Measurements from ENCODE around the gene GSTCD. TPM values are rescaled to one million over a fixed set of nuclear protein-coding genes. Genes with fewer than 3 reads are reported as not detected.

GSTCD gene
- total and polyA plus RNA-seq, 2 of the 4 experiments (the other 2 are of a cell fraction), result 5.2 to 20.3 TPM

- no CpG with 5 or more reads among the region's 3 CpGs for WGBS, 2 experiments (ENCODE audit: extremely low coverage in 2 of 2, insufficient read length in 1 of 2)
- POLR2A ChIA-PET (ENCODE audit: unreplicated experiment), result no interaction called here
- ATAC-seq (ENCODE audit: low read depth), result no peak
Measured at GRCh38 chr4:105851196-105851595, 142.6 kb downstream of the GSTCD start.

More at GRCh38 chr4:105851196-105851595, 142.6 kb downstream of the GSTCD start:
- H2AFZ ChIP-seq (replicated peaks; ENCODE audit: low read length, poor library complexity), result no peak overlapping the region
- H3K4me3 ChIP-seq (ENCODE audit: insufficient read depth, low read depth, low read length), result no peak overlapping the region
- no peaks in the 10 kb centered on the region for H4K20me1 ChIP-seq (ENCODE audit: insufficient read depth, low read length)
- no peak overlapping the region for H4K91ac ChIP-seq (ENCODE audit: insufficient read depth, low read depth, low read length)
- H3K56ac ChIP-seq (ENCODE audit: extremely low read depth, insufficient read depth, low read length), result no peak overlapping the region
- no peaks in the 10 kb centered on the region for H3K79me1 ChIP-seq (ENCODE audit: low read depth in 1 of 2, low read length in 2 of 2)
- no peak overlapping the region for H2BK20ac ChIP-seq (ENCODE audit: low read depth, low read length)
- no peak overlapping the region for H3K14ac ChIP-seq (replicated peaks; ENCODE audit: low read depth, low read length)
- no peaks in the 10 kb centered on the region for H3K27me3 ChIP-seq (ENCODE audit: control insufficient read depth, insufficient read depth, low read length)
- no TSS peak for BruUV-seq (replicated peaks)
- no peak overlapping the region for H3K9ac ChIP-seq (ENCODE audit: low read depth, low read length)
- no peak overlapping the region for H2AK5ac ChIP-seq (ENCODE audit: low read depth, low read length)
- H3K4me1 ChIP-seq (ENCODE audit: control insufficient read depth, insufficient read depth, low read length), result no peaks in the 10 kb centered on the region
- no peak overlapping the region for H3K23ac ChIP-seq (ENCODE audit: low read depth, low read length)
- H3K9me1 ChIP-seq (ENCODE audit: insufficient read depth, low read length), result no peaks in the 10 kb centered on the region
- no peak overlapping the region for H2AK9ac ChIP-seq (replicated peaks; ENCODE audit: low read depth, low read length, poor library complexity)
- intact Hi-C loops (cut with micrococcal nuclease) (no loop called here), in situ Hi-C loops (cut with MboI; ENCODE audit: low sequenced_read_pairs) (no loop called here), dilution Hi-C loops (cut with HindIII; ENCODE audit: low sequenced_read_pairs, unreplicated experiment) (no loop called here)
- no peaks in the 10 kb centered on the region for H3K9me3 ChIP-seq (ENCODE audit: control insufficient read depth, insufficient read depth, low read length)
- H2BK120ac ChIP-seq (ENCODE audit: low read depth, low read length), result no peak overlapping the region
- CTCF ChIA-PET, result no interaction called here
- TF ChIP-seq MAFK (IDR thresholded peaks at IDR 0.05; ENCODE audit: low read depth, low read length) (no peak), RCOR1 (IDR thresholded peaks at IDR 0.05; ENCODE audit: insufficient replicate concordance, low read length) (no peak), FOS (IDR thresholded peaks at IDR 0.05; ENCODE audit: low read depth, low read length) (no peak), BHLHE40 (IDR thresholded peaks at IDR 0.05; ENCODE audit: low read depth, low read length) (no peak), MXI1 (IDR thresholded peaks at IDR 0.05; ENCODE audit: borderline replicate concordance, low read depth, low read length) (no peak), CHD1 (IDR thresholded peaks at IDR 0.05; ENCODE audit: low read depth, low read length) (no peak), CEBPB (IDR thresholded peaks at IDR 0.05; ENCODE audit: low read depth, low read length) (no peak), SMC3 (IDR thresholded peaks at IDR 0.05; ENCODE audit: low read depth, low read length) (no peak), NFE2L2 (IDR thresholded peaks at IDR 0.05; ENCODE audit: low read depth, low read length) (no peak), RAD21 (IDR thresholded peaks at IDR 0.05; ENCODE audit: low read length) (no peak), RFX5 (IDR thresholded peaks at IDR 0.05; ENCODE audit: low read depth, low read length) (no peak), CTCF (conservative IDR thresholded peaks at IDR 0.05; ENCODE audit: low read depth, low read length) (no peak), MAZ (IDR thresholded peaks at IDR 0.05; ENCODE audit: borderline replicate concordance, low read depth, low read length) (no peak)
- DNase-seq, result no peak
- no peak overlapping the region for H4K8ac ChIP-seq (ENCODE audit: low read depth in 2 of 2, low read length in 2 of 2)
- H4K5ac ChIP-seq (ENCODE audit: low read depth, low read length), result no peak overlapping the region
- no peak overlapping the region for H3K4me2 ChIP-seq (ENCODE audit: low read depth, low read length)
- H3K4ac ChIP-seq (ENCODE audit: low read depth, low read length), result no peak overlapping the region
- H3K27ac ChIP-seq (ENCODE audit: insufficient read depth, low read length), result no peak overlapping the region
- no peak overlapping the region for H2BK15ac ChIP-seq (ENCODE audit: low read depth, low read length)
- no peaks in the 10 kb centered on the region for H3K36me3 ChIP-seq (ENCODE audit: control insufficient read depth, insufficient read depth, low read length)
- no peak overlapping the region for H2BK5ac ChIP-seq (ENCODE audit: low read depth, low read length, poor library complexity, severe bottlenecking)
- H3K18ac ChIP-seq (ENCODE audit: low read depth, low read length), result no peak overlapping the region

Measured in IMR-90 (cell line).